Measurements from ENCODE around the gene PIGC.

The PIGC gene

GRCh38 chr1:172425339-172425738 lies 18.5 kb downstream of the PIGC start:
- H3K4me3 ChIP-seq (ENCODE audit: low read length): no peak overlapping the region
- no peak for TF ChIP-seq CTCF (IDR thresholded peaks at IDR 0.05; ENCODE audit: insufficient read depth, low read depth, low read length, missing control alignments)
- no peak for DNase-seq (ENCODE audit: low read depth)

GRCh38 chr1:172423336-172423735 lies 20.5 kb downstream of the PIGC start:
- no peak overlapping the region for H3K4me3 ChIP-seq (ENCODE audit: low read length)
- DNase-seq (ENCODE audit: low read depth): peak; percentile 83
- TF ChIP-seq CTCF (IDR thresholded peaks at IDR 0.05; ENCODE audit: insufficient read depth, low read depth, low read length, missing control alignments): no peak

GRCh38 chr1:172421974-172422604 lies 21.8 kb downstream of the PIGC start:
- TF ChIP-seq CTCF (IDR thresholded peaks at IDR 0.05; ENCODE audit: insufficient read depth, low read depth, low read length, missing control alignments): no peak
- H3K4me3 ChIP-seq (ENCODE audit: low read length): no peak overlapping the region
- no peak for DNase-seq (ENCODE audit: low read depth)

- H3K4me3 ChIP-seq (ENCODE audit: low read length): no peak within 1 kb of the TSS
- TF ChIP-seq CTCF (IDR thresholded peaks at IDR 0.05; ENCODE audit: insufficient read depth, low read depth, low read length, missing control alignments): no peak
- DNase-seq (ENCODE audit: low read depth): no peak
Observed at GRCh38 chr1:172420385-172420784, 23.5 kb downstream of the PIGC start, which contains the start of gene C1orf105. Gene C1orf105 (plus strand): TSS chr1:172420685. CDS start chr1:172420886, 201 bp downstream.

- TF ChIP-seq CTCF (IDR thresholded peaks at IDR 0.05; ENCODE audit: insufficient read depth, low read depth, low read length, missing control alignments): no peak
- DNase-seq (ENCODE audit: low read depth): peak; percentile 81
- H3K4me3 ChIP-seq (ENCODE audit: low read length): no peak overlapping the region
Observed at GRCh38 chr1:172417557-172417956, 26.3 kb downstream of the PIGC start.

GRCh38 chr1:172416496-172417035 lies 27.3 kb downstream of the PIGC start:
- H3K4me3 ChIP-seq (ENCODE audit: low read length): no peak overlapping the region
- DNase-seq (ENCODE audit: low read depth): no peak
- no peak for TF ChIP-seq CTCF (IDR thresholded peaks at IDR 0.05; ENCODE audit: insufficient read depth, low read depth, low read length, missing control alignments)

- no peak for TF ChIP-seq CTCF (IDR thresholded peaks at IDR 0.05; ENCODE audit: insufficient read depth, low read depth, low read length, missing control alignments)
- H3K4me3 ChIP-seq (ENCODE audit: low read length): no peak overlapping the region
- peak; percentile 72 for DNase-seq (ENCODE audit: low read depth)
Observed at GRCh38 chr1:172414331-172414730, 29.5 kb downstream of the PIGC start.
